ENCODE measurements around the gene ETV1.

ETV1 gene

GRCh38 chr7:13845601-13846000 is 143.9 kb downstream of the ETV1 start:
- FAIRE-seq: no peak
- DNase-seq (ENCODE audit: extremely low spot score, insufficient read length, low read depth): no peak

GRCh38 chr7:13844954-13845353 is 144.5 kb downstream of the ETV1 start:
- no peak for FAIRE-seq

GRCh38 chr7:13841284-13841683 is 148.2 kb downstream of the ETV1 start:
- FAIRE-seq (no peak), DNase-seq (ENCODE audit: extremely low spot score, insufficient read length, low read depth) (no peak)

More at GRCh38 chr7:13844954-13845353, 144.5 kb downstream of the ETV1 start:
- no peak for DNase-seq (ENCODE audit: extremely low spot score, insufficient read length, low read depth)
